HUES6 (cell line): ENCODE data around the gene RGMB.

Source experiments
- H3K27ac ChIP-seq: 2 replicates; pipeline ENCODE4 v1.7.0; 2013; ENCODE audit warnings: low read depth, mild to moderate bottlenecking, low read length, inconsistent platforms
- H3K27me3 ChIP-seq: 2 replicates; pipeline ENCODE4 v1.6.1; 2013; ENCODE audit warnings: low read length; ENCODE audit not compliant: control insufficient read depth, insufficient read depth
- H3K36me3 ChIP-seq: 2 replicates; pipeline ENCODE4 v1.6.1; 2013; ENCODE audit warnings: low read length; ENCODE audit not compliant: control insufficient read depth, insufficient read depth
- H3K4me1 ChIP-seq: 2 replicates; pipeline ENCODE4 v1.6.1; 2013; ENCODE audit warnings: low read length; ENCODE audit not compliant: control insufficient read depth, insufficient read depth
- H3K4me3 ChIP-seq: 2 replicates; pipeline ENCODE4 v1.5.1; 2013; ENCODE audit warnings: low read depth, low read length
- H3K9ac ChIP-seq: one replicate; pipeline ENCODE4 v1.6.1; 2013; ENCODE audit warnings: mild to moderate bottlenecking, low read length
- H3K9me3 ChIP-seq: 2 replicates; pipeline ENCODE4 v1.6.1; 2013; ENCODE audit warnings: low read depth, low read length; ENCODE audit not compliant: control insufficient read depth, insufficient read depth

RGMB gene

DNA sequence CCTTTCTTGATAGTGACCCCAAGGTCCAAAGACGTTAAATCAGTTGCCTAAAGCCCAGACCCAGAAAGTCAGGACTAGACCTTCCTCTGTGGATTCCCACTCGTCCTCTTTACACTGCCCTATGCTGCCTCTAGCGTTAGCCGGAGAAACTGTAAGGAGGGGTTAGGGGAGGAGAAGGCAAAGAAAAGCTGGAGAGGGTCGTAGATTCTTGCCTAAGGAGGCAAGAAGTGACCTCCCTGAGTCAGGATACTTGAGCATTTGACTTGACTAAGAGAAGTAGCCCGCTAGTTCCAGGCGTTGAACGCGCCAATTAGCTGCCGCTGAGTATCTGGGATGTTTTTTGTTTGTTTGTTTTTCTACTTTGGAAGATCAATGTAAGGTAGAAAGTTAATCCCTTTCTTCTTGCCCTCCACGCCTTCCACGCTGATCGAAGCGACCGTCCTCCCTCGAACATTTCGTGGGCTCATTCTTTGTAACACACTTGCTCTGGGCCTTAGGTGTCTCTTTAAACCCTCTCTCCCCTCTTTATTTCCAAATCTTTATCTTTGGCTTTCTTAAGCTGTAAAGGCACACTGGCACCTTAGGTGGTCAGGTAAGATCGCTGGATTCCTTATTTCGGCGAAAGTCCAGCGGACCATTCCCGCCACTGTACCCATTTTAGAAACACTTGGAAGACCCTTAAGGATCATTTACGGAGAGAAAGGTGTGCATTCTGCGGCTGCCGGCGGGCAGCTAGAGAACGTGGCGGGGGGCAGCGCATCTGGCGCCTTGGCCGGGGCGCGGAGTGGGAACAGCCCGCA, 5.1 kb upstream of the RGMB start:
- Histone ChIP-seq H3K27me3 (peaks cover 32% of the 10 kb centered on the region), H3K4me3 (peak overlapping the region; percentile 92), H3K36me3 (no peaks in the 10 kb centered on the region), H3K9ac (peak overlapping the region; percentile 76), H3K27ac (peak overlapping the region; percentile 56; the same call in 1 of the 2 replicates), H3K9me3 (no peaks in the 10 kb centered on the region), H3K4me1 (peaks cover 22% of the 10 kb centered on the region)

DNA sequence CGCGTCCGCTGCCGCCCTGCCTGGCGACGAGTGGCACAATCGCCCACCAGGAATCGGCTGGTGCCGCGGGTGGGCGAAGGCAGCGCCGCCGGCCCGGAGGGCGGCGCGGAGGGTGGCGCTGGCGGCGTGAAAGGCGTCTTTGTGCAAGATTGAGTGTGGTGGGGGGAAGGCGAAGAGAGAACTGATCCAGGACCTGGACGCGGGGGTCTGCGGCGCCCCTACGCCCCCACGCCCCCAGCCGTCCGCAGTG, 4.6 kb upstream of the RGMB start:
- Histone ChIP-seq H3K9me3 (no peaks in the 10 kb centered on the region), H3K27me3 (peaks cover 32% of the 10 kb centered on the region), H3K4me3 (peak overlapping the region; percentile 92), H3K9ac (peak overlapping the region; percentile 76), H3K27ac (peak overlapping the region; percentile 56; the same call in 1 of the 2 replicates), H3K4me1 (peaks cover 17% of the 10 kb centered on the region), H3K36me3 (no peaks in the 10 kb centered on the region)

DNA sequence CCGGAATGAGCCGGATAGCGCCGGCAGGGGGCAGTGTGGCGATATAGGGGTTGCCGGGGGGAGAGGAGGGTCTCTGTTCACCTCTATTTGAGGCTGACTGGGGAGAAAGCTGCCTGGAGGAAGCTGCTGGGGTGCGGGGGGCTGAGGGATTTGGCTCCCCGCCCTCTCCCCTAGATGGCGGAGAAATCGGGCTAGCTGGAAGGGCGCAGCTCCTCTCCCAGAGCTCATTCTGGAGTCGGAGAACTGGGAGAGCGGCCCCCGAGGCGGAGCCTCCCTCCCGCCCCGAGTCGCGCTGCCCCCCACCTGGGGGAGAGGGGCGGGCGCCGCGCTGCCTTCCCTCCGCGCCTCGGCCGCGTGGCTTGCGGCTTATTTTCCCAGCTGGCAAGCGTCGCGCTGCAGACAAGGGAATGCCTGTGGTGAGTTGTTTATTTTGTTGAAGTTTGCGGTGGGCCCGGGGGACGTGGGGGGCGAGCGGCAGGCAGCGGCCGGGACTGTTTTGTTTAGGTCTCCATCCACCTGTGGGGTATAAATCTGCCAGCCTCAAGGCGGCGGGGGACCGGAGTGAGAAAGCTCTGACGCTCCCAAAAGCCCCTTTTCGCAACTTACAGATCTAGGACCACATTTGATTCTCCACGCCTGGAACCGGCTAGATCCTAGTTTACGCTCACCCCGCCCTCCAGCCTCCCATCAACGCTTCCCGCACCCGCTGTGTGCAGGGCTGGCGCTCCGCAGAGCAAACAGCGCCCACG, 4.1 kb upstream of the RGMB start:
- H3K4me3 ChIP-seq: peak overlapping the region; percentile 92
- H3K36me3 ChIP-seq: no peaks in the 10 kb centered on the region
- H3K27ac ChIP-seq: peak overlapping the region; percentile 56; the same call in 1 of the 2 replicates
- peaks cover 16% of the 10 kb centered on the region for H3K4me1 ChIP-seq
- H3K9me3 ChIP-seq: no peaks in the 10 kb centered on the region
- H3K9ac ChIP-seq: peak overlapping the region; percentile 76
- peaks cover 32% of the 10 kb centered on the region for H3K27me3 ChIP-seq

DNA sequence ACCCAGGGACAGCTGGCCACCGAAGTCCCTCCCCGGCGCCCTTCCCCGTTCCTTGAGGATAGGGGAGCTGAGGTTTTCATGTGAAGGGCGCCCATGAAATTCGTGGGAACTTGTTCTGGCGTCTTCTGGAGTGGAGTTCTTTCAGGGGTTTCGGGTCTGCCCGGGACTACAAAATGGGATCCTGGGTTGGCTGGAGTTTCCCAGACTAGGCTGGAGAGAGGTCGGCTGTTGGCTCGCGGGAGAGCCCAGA, 3.6 kb upstream of the RGMB start:
- peak overlapping the region; percentile 92 for H3K4me3 ChIP-seq
- peak overlapping the region; percentile 76 for H3K9ac ChIP-seq
- peaks cover 16% of the 10 kb centered on the region for H3K4me1 ChIP-seq
- H3K36me3 ChIP-seq: no peaks in the 10 kb centered on the region
- peaks cover 32% of the 10 kb centered on the region for H3K27me3 ChIP-seq
- no peaks in the 10 kb centered on the region for H3K9me3 ChIP-seq
- H3K27ac ChIP-seq: no peak overlapping the region

DNA sequence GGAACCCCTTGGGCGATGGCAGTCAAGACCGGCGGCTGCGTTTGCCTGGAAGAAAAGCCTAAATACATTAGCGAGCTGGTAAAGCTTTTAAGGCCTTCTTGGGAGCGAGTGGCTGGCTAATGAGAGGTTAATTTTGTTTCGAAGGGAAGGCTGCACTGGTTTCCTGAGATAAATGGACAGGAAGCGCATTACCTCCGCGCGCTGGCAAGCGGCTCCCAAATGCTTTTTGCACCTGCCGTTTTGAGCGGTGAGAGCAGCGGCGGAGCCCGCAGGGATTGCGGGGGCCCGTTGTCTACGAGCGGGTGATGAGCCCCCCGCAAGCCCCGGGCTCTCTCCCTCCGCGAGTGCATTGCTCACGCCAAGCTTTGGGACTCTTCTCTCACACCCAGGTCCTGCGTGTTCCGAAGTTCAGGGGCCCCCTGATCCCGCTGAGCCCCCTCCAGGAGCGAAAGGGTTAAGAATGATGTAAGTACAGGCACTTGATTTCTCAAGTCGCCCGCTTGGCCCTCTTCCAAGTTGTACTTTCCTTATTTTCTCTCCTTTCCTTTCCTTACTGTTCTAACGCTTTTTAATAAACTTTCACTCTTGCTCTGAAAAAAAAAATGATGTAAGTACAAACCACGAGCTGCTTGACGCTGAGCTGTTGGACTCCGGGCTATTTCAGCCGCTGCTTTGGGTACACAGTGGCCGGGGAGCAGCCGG, 3.1 kb upstream of the RGMB start:
- peaks cover 32% of the 10 kb centered on the region for H3K27me3 ChIP-seq

DNA sequence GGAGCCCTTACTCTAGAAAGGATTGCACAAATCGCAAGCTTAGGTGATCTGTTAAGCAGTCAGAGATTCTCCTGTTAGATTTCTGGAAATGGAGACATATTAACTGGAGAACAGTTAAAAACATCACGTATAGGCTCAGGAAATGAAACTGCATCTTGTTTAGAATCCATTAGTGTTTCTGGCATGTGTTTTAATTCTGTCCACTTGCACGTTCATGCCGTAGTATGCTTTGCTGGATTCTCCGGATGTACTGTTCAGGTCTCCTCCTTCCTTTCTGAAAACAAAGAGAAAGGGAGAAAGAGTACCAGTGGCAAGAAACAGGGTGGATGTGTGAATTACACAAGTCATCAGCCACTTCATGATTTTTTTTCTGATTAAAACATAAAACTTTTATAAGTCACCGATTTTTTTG, 2.5 kb upstream of the RGMB start:
- peaks cover 23% of the 10 kb centered on the region for H3K4me1 ChIP-seq
- H3K4me3 ChIP-seq: peak overlapping the region; percentile 92
- H3K27me3 ChIP-seq: peaks cover 32% of the 10 kb centered on the region
- H3K9me3 ChIP-seq: no peaks in the 10 kb centered on the region
- H3K36me3 ChIP-seq: no peaks in the 10 kb centered on the region
- H3K9ac ChIP-seq: peak overlapping the region; percentile 76
- no peak overlapping the region for H3K27ac ChIP-seq

More for the DNA sequence above, 3.1 kb upstream of the RGMB start:
- Histone ChIP-seq H3K9me3 (no peaks in the 10 kb centered on the region), H3K4me1 (peaks cover 18% of the 10 kb centered on the region), H3K4me3 (peak overlapping the region; percentile 92), H3K9ac (peak overlapping the region; percentile 76), H3K36me3 (no peaks in the 10 kb centered on the region), H3K27ac (no peak overlapping the region)

DNA sequence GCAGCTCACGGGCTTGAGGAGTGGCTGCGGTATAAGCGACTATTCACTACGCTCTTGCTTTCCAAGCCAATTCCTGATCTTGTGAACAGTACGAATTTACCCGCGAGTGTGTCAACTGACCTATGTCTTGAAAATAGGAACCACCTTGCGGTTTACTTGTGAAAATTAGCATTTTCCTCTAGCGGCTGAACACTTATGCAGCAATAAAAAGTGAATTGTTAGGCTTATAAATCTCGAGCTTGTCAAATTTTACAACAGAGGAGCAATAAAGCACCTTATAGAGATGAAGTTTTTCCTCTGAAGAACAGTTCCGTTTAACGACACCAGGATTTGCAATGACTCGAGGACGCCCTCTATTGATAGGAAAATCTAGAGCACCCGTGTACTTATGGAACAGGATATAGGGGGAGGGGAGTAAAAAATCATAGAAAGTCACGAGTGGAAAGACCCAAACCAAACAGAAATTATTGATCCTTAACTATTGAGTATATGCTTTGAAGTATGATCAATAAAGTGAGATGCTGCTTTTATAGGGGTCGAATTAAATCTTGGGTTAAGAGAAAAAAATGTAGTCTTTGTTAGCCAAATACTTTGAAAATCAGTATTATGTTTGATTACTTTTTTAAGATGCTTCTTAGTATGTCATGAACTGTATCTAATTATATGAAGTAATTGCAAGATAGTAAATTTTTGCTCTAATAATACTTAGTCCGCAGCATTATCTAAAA, 1.9 kb upstream of the RGMB start:
- Histone ChIP-seq H3K9me3 (no peaks in the 10 kb centered on the region), H3K4me3 (peak overlapping the region; percentile 92), H3K27me3 (peaks cover 32% of the 10 kb centered on the region), H3K4me1 (peaks cover 26% of the 10 kb centered on the region), H3K9ac (peak overlapping the region; percentile 76), H3K36me3 (no peaks in the 10 kb centered on the region), H3K27ac (no peak overlapping the region)

DNA sequence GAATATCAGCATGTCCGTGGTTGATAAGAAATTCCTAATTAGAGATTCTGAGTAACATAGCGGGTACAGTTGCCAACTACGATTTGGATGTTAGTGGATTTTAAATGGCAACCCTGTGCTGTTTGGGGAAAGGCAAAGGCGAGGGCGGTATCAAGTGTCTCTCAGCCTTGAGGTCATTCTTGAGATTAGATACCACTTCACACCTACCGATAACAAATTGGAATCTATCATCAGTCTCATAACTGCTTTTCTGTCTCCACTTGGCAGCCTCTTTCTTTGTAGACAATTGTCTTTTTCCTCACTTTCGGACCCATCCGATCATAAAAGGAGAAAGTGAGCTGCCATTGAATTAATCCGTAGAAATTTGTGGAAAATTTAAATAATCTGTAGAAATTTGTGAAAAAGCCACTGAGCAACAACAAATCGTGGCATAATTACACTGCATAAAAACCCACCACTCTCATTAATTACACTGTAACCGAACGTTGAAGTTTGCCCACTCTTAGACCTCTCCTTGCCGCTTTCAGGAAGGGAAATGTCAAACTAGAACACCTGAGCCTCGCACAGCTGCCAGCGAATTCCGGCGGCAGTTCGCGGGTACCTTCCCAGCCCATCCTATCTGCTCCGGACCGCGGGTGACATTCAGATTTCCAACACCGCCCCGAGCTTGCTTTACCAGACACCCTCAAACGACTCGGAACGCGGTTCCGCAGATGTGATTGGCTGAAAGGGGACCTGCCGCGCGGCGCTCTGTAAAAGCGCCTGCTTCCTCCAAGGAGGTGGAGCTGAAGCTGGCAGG, 849 bp upstream of the RGMB start:
- peak overlapping the region; percentile 92 for H3K4me3 ChIP-seq
- H3K9me3 ChIP-seq: no peaks in the 10 kb centered on the region
- H3K36me3 ChIP-seq: no peaks in the 10 kb centered on the region
- peak overlapping the region; percentile 73; the same call in 1 of the 2 replicates for H3K27ac ChIP-seq
- peaks cover 32% of the 10 kb centered on the region for H3K27me3 ChIP-seq
- peak overlapping the region; percentile 51 for H3K9ac ChIP-seq
- peaks cover 21% of the 10 kb centered on the region for H3K4me1 ChIP-seq

DNA sequence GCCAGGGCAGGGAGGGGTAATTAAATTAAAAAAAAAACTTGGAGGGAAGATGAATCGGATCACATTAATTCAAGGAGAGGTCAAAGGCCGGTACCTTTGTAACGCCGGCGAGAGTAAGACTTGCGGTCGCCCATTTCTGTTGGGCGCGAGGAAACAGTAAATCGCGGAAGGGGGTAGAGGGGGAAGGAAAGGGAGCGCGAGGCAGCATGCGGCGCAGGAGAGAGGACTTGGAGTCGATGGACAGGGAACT, 324 bp upstream of the RGMB start:
- no peaks in the 10 kb centered on the region for H3K36me3 ChIP-seq
- peak overlapping the region; percentile 51 for H3K9ac ChIP-seq
- peaks cover 32% of the 10 kb centered on the region for H3K27me3 ChIP-seq
- no peaks in the 10 kb centered on the region for H3K9me3 ChIP-seq
- peak overlapping the region; percentile 92 for H3K4me3 ChIP-seq
- H3K27ac ChIP-seq: peak overlapping the region; percentile 73; the same call in 1 of the 2 replicates
- H3K4me1 ChIP-seq: peaks cover 21% of the 10 kb centered on the region

DNA sequence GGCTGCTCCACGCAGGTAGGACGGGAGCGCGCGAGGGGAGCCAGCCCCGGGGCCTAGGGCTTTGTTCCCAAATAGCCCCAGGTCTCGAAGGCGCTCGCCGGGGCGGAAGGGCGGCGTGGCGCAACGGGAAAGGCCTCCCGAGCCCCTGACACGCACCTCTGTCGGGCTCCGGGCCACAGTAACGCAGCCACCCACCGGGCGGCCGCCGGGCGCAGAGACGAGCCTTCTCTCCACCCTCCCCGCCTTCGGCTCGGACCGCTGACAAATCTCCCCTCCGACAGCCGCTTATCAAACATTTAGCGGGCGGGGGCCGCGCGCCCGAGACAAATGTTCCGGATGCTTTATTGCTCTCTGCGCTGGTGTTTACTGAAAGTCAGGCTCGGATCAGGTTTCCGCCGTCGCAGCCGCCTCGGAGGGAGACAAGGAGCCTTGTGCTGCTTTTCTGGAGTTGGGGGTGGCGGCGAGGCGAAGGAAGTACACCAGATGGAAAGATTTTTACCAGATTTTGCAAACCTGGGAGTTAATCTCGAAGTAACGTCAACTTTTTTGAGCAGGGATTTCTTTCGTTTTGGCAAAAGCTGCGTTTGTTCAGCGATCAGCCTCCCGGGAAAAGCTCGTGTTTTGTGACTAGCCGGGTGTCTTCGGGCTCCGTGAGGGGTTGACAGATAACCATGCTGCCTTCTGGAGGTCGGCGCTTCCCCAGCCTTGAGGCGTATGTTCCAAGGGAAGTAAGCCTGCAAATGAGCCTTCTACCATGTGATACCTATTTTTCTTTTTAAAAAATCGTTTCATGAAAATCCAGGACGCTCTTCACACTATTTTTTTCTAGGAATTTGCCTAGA, 950 bp downstream of the RGMB start:
- H3K9ac ChIP-seq: peak overlapping the region; percentile 94
- peaks cover 30% of the 10 kb centered on the region for H3K27me3 ChIP-seq
- H3K4me1 ChIP-seq: peaks cover 18% of the 10 kb centered on the region
- H3K36me3 ChIP-seq: peaks cover 3% of the 10 kb centered on the region
- no peaks in the 10 kb centered on the region for H3K9me3 ChIP-seq
- H3K27ac ChIP-seq: peak overlapping the region; percentile 88; the same call in 1 of the 2 replicates
- peak overlapping the region; percentile 92 for H3K4me3 ChIP-seq
